HepG2 (cell line): ENCODE measurements around the gene TRIM7. TPM values are rescaled to one million over a fixed set of nuclear protein-coding genes. Genes with fewer than 3 reads are reported as not detected.

Experiments
- ADNP ChIP-seq: sonication (generic); formaldehyde crosslinking; IDR thresholded peaks from 2 replicates; pipeline ENCODE4 v1.4.0; 2020; ENCODE audit warnings: missing genetic modification reagents
- FOXK1 ChIP-seq: sonication (generic); formaldehyde crosslinking; IDR thresholded peaks from 2 replicates; pipeline ENCODE4 v1.4.0; 2020; ENCODE audit warnings: low read depth, missing genetic modification reagents, borderline replicate concordance
- GRHL1 ChIP-seq: sonication (generic); formaldehyde crosslinking; conservative IDR thresholded peaks from 2 replicates; pipeline ENCODE4 v1.8.0; 2022; ENCODE audit warnings: missing genetic modification reagents
- HBP1 ChIP-seq: IDR thresholded peaks from 2 replicates; pipeline ENCODE4 v1.6.1; 2016; ENCODE audit warnings: low read depth, control low read depth
- NR2F1 ChIP-seq, 2 experiments: fragments of 450-650 bp in 1 of 2; formaldehyde crosslinking in 1 of 2; IDR thresholded peaks; 2 replicates each; pipeline versions ENCODE4 v1.5.0 to v1.6.1; 2016 to 2020; ENCODE audit warnings: mild to moderate bottlenecking in 1 of 2, missing compliant biosample characterization in 1 of 2, missing genetic modification reagents in 1 of 2, moderate library complexity in 1 of 2
- SIN3A ChIP-seq: IDR thresholded peaks from 2 replicates; pipeline ENCODE4 v1.6.1; 2011; ENCODE audit warnings: low read depth, mild to moderate bottlenecking, control low read depth, low read length, borderline replicate concordance
- SOX5 ChIP-seq: IDR thresholded peaks from 2 replicates; pipeline ENCODE4 v1.6.1; 2016; ENCODE audit warnings: borderline replicate concordance
- SP2 ChIP-seq: sonication (generic); formaldehyde crosslinking; IDR thresholded peaks from 2 replicates; pipeline ENCODE4 v1.5.1; 2020; ENCODE audit warnings: mild to moderate bottlenecking, missing genetic modification reagents
- ZNF160 ChIP-seq: sonication (generic); formaldehyde crosslinking; IDR thresholded peaks from 2 replicates; pipeline ENCODE4 v1.8.0; 2022; ENCODE audit warnings: mild to moderate bottlenecking, inconsistent platforms, missing genetic modification reagents
- ZNF512B ChIP-seq: sonication (generic); formaldehyde crosslinking; IDR thresholded peaks from 2 replicates; pipeline ENCODE4 v1.5.1; 2020; ENCODE audit warnings: missing genetic modification reagents, mild to moderate bottlenecking, borderline replicate concordance
- ZNF558 ChIP-seq: sonication (generic); formaldehyde crosslinking; IDR thresholded peaks from 2 replicates; pipeline ENCODE4 v1.9.0; 2022; ENCODE audit warnings: mild to moderate bottlenecking, missing genetic modification reagents, borderline replicate concordance
- ZNF740 ChIP-seq: sonication (generic); formaldehyde crosslinking; IDR thresholded peaks from 2 replicates; pipeline ENCODE4 v1.4.0; 2020; ENCODE audit warnings: missing genetic modification reagents
- ZNF766 ChIP-seq: sonication (generic); formaldehyde crosslinking; IDR thresholded peaks from 2 replicates; pipeline ENCODE4 v1.5.0; 2020; ENCODE audit warnings: missing genetic modification reagents, borderline replicate concordance
- polyA plus RNA-seq, 8 experiments: library from polyadenylated mRNA; depleted of rRNA in 3 of 8; stranded (reverse) in 7 of 8; unstranded in 1 of 8; fragments of >200 nt; fragmentation: Illumina TruSeq in 4 of 8; extraction: Trizol in 4 of 8; gene quantifications; 2 replicates each; pipeline versions ENCODE4 v1.2.1 to v1.2.3, GENCODE V29; 2011 to 2016; ENCODE audit warnings: low read depth in 4 of 8, missing spikeins in 1 of 8, mixed read lengths in 1 of 8; ENCODE audit not compliant: insufficient read depth in 1 of 8
- total RNA-seq, 5 experiments: library from RNA; depleted of rRNA; stranded (reverse); fragments of >200 nt; fragmentation: Illumina TruSeq; extraction: Trizol; gene quantifications; 2 replicates each; pipeline ENCODE4 v1.2.3, GENCODE V29; 2016; ENCODE audit warnings: low read depth in 1 of 5
- TF ChIP-seq, protein P1 (sequence below), 2 experiments: sonication (generic) in 1 of 2; formaldehyde crosslinking in 1 of 2; IDR thresholded peaks; 2 replicates each; pipeline versions ENCODE4 v1.4.0 to v1.6.1; 2016 to 2020; ENCODE audit warnings: borderline replicate concordance in 1 of 2, low read depth in 1 of 2, mild to moderate bottlenecking in 1 of 2, missing genetic modification reagents in 1 of 2
- TF ChIP-seq, protein P2 (sequence below): sonication (generic); formaldehyde crosslinking; IDR thresholded peaks from 2 replicates; pipeline ENCODE4 v1.8.0; 2022; ENCODE audit warnings: mild to moderate bottlenecking, missing genetic modification reagents, borderline replicate concordance

Gene TRIM7
- total and polyA plus RNA-seq, 2 of the 13 experiments (the other 11 are each of a cell fraction or from before 2014, with no cell fraction given) = 0.13 TPM; not detected in 1

- TF ChIP-seq, protein P1, sequence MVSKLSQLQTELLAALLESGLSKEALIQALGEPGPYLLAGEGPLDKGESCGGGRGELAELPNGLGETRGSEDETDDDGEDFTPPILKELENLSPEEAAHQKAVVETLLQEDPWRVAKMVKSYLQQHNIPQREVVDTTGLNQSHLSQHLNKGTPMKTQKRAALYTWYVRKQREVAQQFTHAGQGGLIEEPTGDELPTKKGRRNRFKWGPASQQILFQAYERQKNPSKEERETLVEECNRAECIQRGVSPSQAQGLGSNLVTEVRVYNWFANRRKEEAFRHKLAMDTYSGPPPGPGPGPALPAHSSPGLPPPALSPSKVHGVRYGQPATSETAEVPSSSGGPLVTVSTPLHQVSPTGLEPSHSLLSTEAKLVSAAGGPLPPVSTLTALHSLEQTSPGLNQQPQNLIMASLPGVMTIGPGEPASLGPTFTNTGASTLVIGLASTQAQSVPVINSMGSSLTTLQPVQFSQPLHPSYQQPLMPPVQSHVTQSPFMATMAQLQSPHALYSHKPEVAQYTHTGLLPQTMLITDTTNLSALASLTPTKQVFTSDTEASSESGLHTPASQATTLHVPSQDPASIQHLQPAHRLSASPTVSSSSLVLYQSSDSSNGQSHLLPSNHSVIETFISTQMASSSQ (IDR thresholded peaks at IDR 0.05; ENCODE audit: low read depth) = no peak
- TF ChIP-seq, protein P1 (CRISPR knock-in tag; IDR thresholded peaks at IDR 0.05; ENCODE audit: borderline replicate concordance) = 0 out of 2 replicates have a peak, but pooled peaks have one; percentile 14
- TF ChIP-seq SP2 (CRISPR knock-in tag) (no peak), SIN3A (0 out of 2 replicates have a peak, but pooled peaks have one; percentile 30), ZNF512B (CRISPR knock-in tag) (no peak), ZNF558 (CRISPR knock-in tag) (no peak), ZNF160 (CRISPR knock-in tag) (no peak), NR2F1 (CRISPR knock-in tag; IDR thresholded peaks at IDR 0.05) (no peak), ADNP (CRISPR knock-in tag) (no peak), FOXK1 (CRISPR knock-in tag) (no peak), SOX5 (peak; percentile 34; the same call in 1 of the 2 replicates), HBP1 (CRISPR knock-in tag) (peak; percentile 43; the same call in 1 of the 2 replicates), GRHL1 (no peak), ZNF740 (CRISPR knock-in tag) (no peak), ZNF766 (CRISPR knock-in tag) (no peak)
- TF ChIP-seq, protein P2, sequence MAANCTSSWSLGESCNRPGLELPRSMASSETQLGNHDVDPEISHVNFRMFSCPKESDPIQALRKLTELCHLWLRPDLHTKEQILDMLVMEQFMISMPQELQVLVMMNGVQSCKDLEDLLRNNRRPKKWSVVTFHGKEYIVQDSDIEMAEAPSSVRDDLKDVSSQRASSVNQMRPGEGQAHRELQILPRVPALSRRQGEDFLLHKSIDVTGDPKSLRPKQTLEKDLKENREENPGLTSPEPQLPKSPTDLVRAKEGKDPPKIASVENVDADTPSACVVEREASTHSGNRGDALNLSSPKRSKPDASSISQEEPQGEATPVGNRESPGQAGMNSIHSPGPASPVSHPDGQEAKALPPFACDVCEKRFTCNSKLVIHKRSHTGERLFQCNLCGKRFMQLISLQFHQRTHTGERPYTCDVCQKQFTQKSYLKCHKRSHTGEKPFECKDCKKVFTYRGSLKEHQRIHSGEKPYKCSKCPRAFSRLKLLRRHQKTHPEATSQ = no peak
Observed at GRCh38 chr5:181241393-181241975, 36.5 kb upstream of the TRIM7 start (continued).
